H1 (cell line): Measurements from ENCODE around the gene HIVEP3. TPM values are rescaled to one million over a fixed set of nuclear protein-coding genes. Genes with fewer than 3 reads are reported as not detected.

Experiments
- CTCF ChIA-PET: fragments of 300-600 bp; sonication (Branson Sonifier 250); formaldehyde crosslinking; loops from one replicate; lab custom pipeline; 2021; ENCODE audit not compliant: partially characterized antibody; lab: Charles Lee
- POLR2A ChIA-PET: fragments of 300-600 bp; sonication (Branson Sonifier 250); formaldehyde crosslinking; loops from one replicate; lab custom pipeline; 2021; ENCODE audit warnings: inconsistent platforms; ENCODE audit not compliant: partially characterized antibody; lab: Charles Lee
- DNase-seq, 2 experiments: peaks; one replicate each; pipeline versions ENCODE4 v3.0.0 to v3.0.0-alpha.2; 2010 to 2022; ENCODE audit warnings: low spot score in 2 of 2, low read depth in 1 of 2, mixed read lengths in 1 of 2
- FAIRE-seq: peaks from 2 replicates; lab custom pipeline; 2011; peaks lifted over from hg19 to GRCh38; lab: Jason Lieb, UNC
- H2AFZ ChIP-seq: 2 replicates; pipeline ENCODE4 v1.8.1; 2012; ENCODE audit warnings: low read length, inconsistent platforms
- H2AK5ac ChIP-seq: 2 replicates; pipeline ENCODE4 v1.6.1; 2013; ENCODE audit warnings: low read depth, low read length
- H2BK120ac ChIP-seq: replicated peaks from 2 replicates; pipeline ENCODE3; 2013; ENCODE audit warnings: low read depth, low read length, inconsistent platforms
- H2BK12ac ChIP-seq: 2 replicates; pipeline ENCODE4 v1.6.1; 2013; ENCODE audit warnings: low read depth, low read length
- H2BK15ac ChIP-seq: 2 replicates; pipeline ENCODE4 v1.6.1; 2013; ENCODE audit warnings: low read length
- H2BK20ac ChIP-seq: 2 replicates; pipeline ENCODE4 v1.6.1; 2013; ENCODE audit warnings: low read length
- H2BK5ac ChIP-seq: 2 replicates; pipeline ENCODE4 v1.6.1; 2013; ENCODE audit warnings: low read depth, low read length
- H3K14ac ChIP-seq: 2 replicates; pipeline ENCODE4 v1.6.1; 2013; ENCODE audit warnings: inconsistent platforms; ENCODE audit not compliant: insufficient read length
- H3K18ac ChIP-seq: 2 replicates; pipeline ENCODE4 v1.6.1; 2013; ENCODE audit warnings: low read length; ENCODE audit errors: extremely low read depth
- H3K23ac ChIP-seq: 2 replicates; pipeline ENCODE4 v1.6.1; 2013; ENCODE audit warnings: inconsistent platforms; ENCODE audit not compliant: insufficient read length
- H3K23me2 ChIP-seq: 2 replicates; pipeline ENCODE4 v1.6.1; 2013; ENCODE audit warnings: low read depth, low read length
- H3K27ac ChIP-seq: 2 replicates; pipeline ENCODE4 v1.6.1; 2011; ENCODE audit warnings: low read depth, low read length, inconsistent platforms
- H3K27me3 ChIP-seq, 4 experiments: replicated peaks in 1 of 4; 1 replicate in 1 of 4; 2 replicates in 3 of 4; pipeline versions ENCODE4 v1.6.1 to v1.8.1; 2011 to 2013; ENCODE audit warnings: low read length in 3 of 4, mild to moderate bottlenecking in 3 of 4, inconsistent platforms in 2 of 4, mixed read lengths in 2 of 4, moderate library complexity in 1 of 4; ENCODE audit not compliant: control insufficient read depth in 3 of 4, insufficient read depth in 3 of 4; ENCODE audit errors: extremely low read depth in 1 of 4
- H3K36me3 ChIP-seq, 4 experiments: 2 replicates each; pipeline versions ENCODE4 v1.6.1 to v1.8.1; 2011 to 2013; ENCODE audit warnings: mild to moderate bottlenecking in 4 of 4, low read length in 3 of 4, moderate library complexity in 2 of 4, control low read depth in 1 of 4, inconsistent platforms in 1 of 4; ENCODE audit not compliant: insufficient read depth in 4 of 4, control insufficient read depth in 2 of 4
- H3K4ac ChIP-seq: replicated peaks from 2 replicates; pipeline ENCODE3; 2013; ENCODE audit warnings: low read length, low read depth, mixed read lengths, inconsistent platforms; ENCODE audit not compliant: insufficient read length
- H3K4me1 ChIP-seq, 4 experiments: replicated peaks in 1 of 4; 1 replicate in 1 of 4; 2 replicates in 3 of 4; pipeline versions ENCODE4 v1.6.1 to v1.8.1; 2011 to 2013; ENCODE audit warnings: low read length in 3 of 4, inconsistent platforms in 2 of 4, mixed read lengths in 1 of 4; ENCODE audit not compliant: insufficient read depth in 4 of 4, control insufficient read depth in 3 of 4
- H3K4me2 ChIP-seq, 2 experiments: 2 replicates each; pipeline versions ENCODE4 v1.6.1 to v1.8.1; 2011 to 2013; ENCODE audit warnings: low read depth in 2 of 2, low read length in 2 of 2, control low read depth in 1 of 2, inconsistent platforms in 1 of 2, mild to moderate bottlenecking in 1 of 2; ENCODE audit not compliant: insufficient read depth in 1 of 2
- H3K4me3 ChIP-seq, 4 experiments: fragments of 200-600, 300-600 bp in 1 of 4; sonication (generic), shearing (Covaris generic), sonication (Bioruptor Twin) in 1 of 4; 2 replicates each; pipeline versions ENCODE4 v1.5.1 to v1.8.1; 2011 to 2016; ENCODE audit warnings: low read length in 4 of 4, low read depth in 3 of 4, control low read depth in 2 of 4, inconsistent platforms in 2 of 4, mild to moderate bottlenecking in 2 of 4, mixed read lengths in 1 of 4, moderate library complexity in 1 of 4; ENCODE audit not compliant: insufficient read depth in 2 of 4; ENCODE audit errors: extremely low read depth in 1 of 4
- H3K56ac ChIP-seq: replicated peaks from 2 replicates; pipeline ENCODE3; 2013; ENCODE audit warnings: low read depth, mild to moderate bottlenecking, mixed read lengths, low read length, inconsistent platforms; ENCODE audit not compliant: insufficient read length
- H3K79me1 ChIP-seq: 2 replicates; pipeline ENCODE4 v1.6.1; 2013; ENCODE audit warnings: low read depth, low read length, control low read depth
- H3K79me2 ChIP-seq, 2 experiments: 2 replicates each; pipeline versions ENCODE4 v1.6.1 to v1.8.1; 2012 to 2013; ENCODE audit warnings: low read length in 2 of 2, mild to moderate bottlenecking in 2 of 2, inconsistent platforms in 1 of 2; ENCODE audit not compliant: insufficient read depth in 2 of 2, control insufficient read depth in 1 of 2
- H3K9ac ChIP-seq, 4 experiments: replicated peaks in 1 of 4; 1 replicate in 1 of 4; 2 replicates in 3 of 4; pipeline versions ENCODE4 v1.6.1 to v1.8.1; 2011 to 2013; ENCODE audit warnings: low read depth in 3 of 4, low read length in 3 of 4, control low read depth in 2 of 4, mild to moderate bottlenecking in 2 of 4, moderate library complexity in 2 of 4, inconsistent platforms in 1 of 4; ENCODE audit errors: extremely low read depth in 1 of 4
- H3K9me3 ChIP-seq, 2 experiments: 2 replicates each; pipeline versions ENCODE4 v1.6.1 to v1.8.1; 2012 to 2013; ENCODE audit warnings: mild to moderate bottlenecking in 2 of 2, moderate library complexity in 2 of 2, control low read depth in 1 of 2, inconsistent platforms in 1 of 2, low read depth in 1 of 2, low read length in 1 of 2, mixed read lengths in 1 of 2; ENCODE audit not compliant: insufficient read depth in 2 of 2
- H4K20me1 ChIP-seq, 2 experiments: replicated peaks in 1 of 2; 2 replicates each; pipeline versions ENCODE3 to v1.8.1; 2011 to 2013; ENCODE audit warnings: inconsistent platforms in 2 of 2, low read length in 2 of 2, mild to moderate bottlenecking in 1 of 2; ENCODE audit not compliant: insufficient read depth in 2 of 2, control insufficient read depth in 1 of 2
- H4K5ac ChIP-seq: 2 replicates; pipeline ENCODE4 v1.6.1; 2013; ENCODE audit warnings: low read length, low read depth, mixed read lengths, inconsistent platforms; ENCODE audit not compliant: insufficient read length
- H4K8ac ChIP-seq: 2 replicates; pipeline ENCODE4 v1.8.0; 2013; ENCODE audit warnings: mild to moderate bottlenecking, moderate library complexity, low read length, inconsistent platforms; ENCODE audit not compliant: insufficient read depth; ENCODE audit errors: extremely low read depth
- H4K91ac ChIP-seq: replicated peaks from 2 replicates; pipeline ENCODE3; 2013; ENCODE audit warnings: low read length, mixed read lengths, inconsistent platforms; ENCODE audit not compliant: insufficient read length
- EP300 ChIP-seq, 2 experiments: IDR thresholded peaks; 1 replicate in 1 of 2; 2 replicates in 1 of 2; pipeline ENCODE4 v1.6.1; 2011 to 2012; ENCODE audit warnings: low read depth in 2 of 2, low read length in 2 of 2, mild to moderate bottlenecking in 2 of 2, borderline replicate concordance in 1 of 2, inconsistent platforms in 1 of 2, moderate library complexity in 1 of 2
- POLR2A ChIP-seq, 2 experiments: IDR thresholded peaks; 1 replicate in 1 of 2; 2 replicates in 1 of 2; pipeline ENCODE4 v1.6.1; 2011; ENCODE audit warnings: low read depth in 2 of 2, low read length in 2 of 2, mild to moderate bottlenecking in 2 of 2; ENCODE audit errors: control extremely low read depth in 1 of 2
- SP1 ChIP-seq: IDR thresholded peaks from 2 replicates; pipeline ENCODE4 v1.6.1; 2011; ENCODE audit warnings: low read depth, low read length
- WGBS, 2 experiments: shearing (Covaris generic) in 1 of 2; methylation state at CpG; one replicate each; pipeline versions ENCODE4 v1.1.6 to v1.1.7; 2013 to 2015; ENCODE audit warnings: low lambda C conversion rate in 2 of 2, mixed read lengths in 2 of 2, inconsistent platforms in 1 of 2, low coverage in 1 of 2, missing lambda C conversion rate in 1 of 2; ENCODE audit not compliant: insufficient replicate concordance in 2 of 2, insufficient coverage in 1 of 2, insufficient read length in 1 of 2; ENCODE audit errors: extremely low coverage in 1 of 2, missing lambda C conversion rate in 1 of 2; 5-methylcytosine and 5-hydroxymethylcytosine counted together
- polyA plus RNA-seq, 7 experiments: library from polyadenylated mRNA; depleted of rRNA in 3 of 7; stranded (reverse) in 5 of 7; unstranded in 2 of 7; fragments of >200 nt in 5 of 7; fragments of 200-250 nt in 2 of 7; gene quantifications; 1 replicate in 5 of 7; 2 replicates in 1 of 7; 4 replicates in 1 of 7; pipeline versions ENCODE4 v1.2.1 to v1.2.3, GENCODE V29; 2011 to 2013; ENCODE audit warnings: missing spikeins in 2 of 7, mixed read lengths in 2 of 7
- total RNA-seq: library from RNA; stranded (reverse); fragmentation: NEBNext Ultra II Directional; extraction: Animal tissue kit (Norgen Biotek cat#: 25700); gene quantifications from 2 replicates; pipeline ENCODE4 v1.2.1, GENCODE V29; 2021

The HIVEP3 gene
- total and polyA plus RNA-seq, 2 of the 8 experiments (the other 6 are each of a cell fraction or from before 2014, with no cell fraction given) = 0.24 to 0.69 TPM

GRCh38 chr1:41509270-41509671, 409.5 kb downstream of the HIVEP3 start:
- no peak for TF ChIP-seq POLR2A (IDR thresholded peaks at IDR 0.05; ENCODE audit: control extremely low read depth in 1 of 2, low read depth in 2 of 2, low read length in 2 of 2)
- TF ChIP-seq EP300 (IDR thresholded peaks at IDR 0.05; ENCODE audit: borderline replicate concordance in 1 of 2, low read depth in 2 of 2, low read length in 2 of 2) = no peak
- no peak for TF ChIP-seq SP1
- H3K23ac ChIP-seq = no peak overlapping the region
- 85% methylated on average over 7 of the region's 9 CpGs; no CpG with 5 or more reads in 1 of the 2 experiments for WGBS, 2 experiments

More at GRCh38 chr1:41509270-41509671, 409.5 kb downstream of the HIVEP3 start:
- Histone ChIP-seq H3K23me2 (0 out of 2 replicates have a peak, but pooled peaks cover 2% of the 10 kb centered on the region), H2BK120ac (no peak overlapping the region), H3K36me3 (no peaks in the 10 kb centered on the region), H2BK12ac (no peak overlapping the region), H3K79me2 (no peaks in the 10 kb centered on the region), H4K8ac (no peak overlapping the region), H3K79me1 (no peaks in the 10 kb centered on the region), H3K18ac (no peak overlapping the region; the same call in 1 of the 2 replicates), H3K4me2 (no peak overlapping the region), H3K4me1 (peaks cover 0 to 4% (median 0%) of the 10 kb centered on the region in 4 experiments; a peak in 1 of 7 replicates), H3K56ac (no peak overlapping the region), H2AFZ (no peak overlapping the region), H3K14ac (no peak overlapping the region), H3K4ac (no peak overlapping the region), H3K9me3 (no peaks in the 10 kb centered on the region), H3K4me3 (no peak overlapping the region), H3K27ac (no peak overlapping the region), H2BK20ac (no peak overlapping the region), H4K91ac (no peak overlapping the region), H2BK5ac (no peak overlapping the region), H3K27me3 (no peaks in the 10 kb centered on the region), H4K20me1 (no peaks in the 10 kb centered on the region), H2AK5ac (no peak overlapping the region), H3K9ac (no peak overlapping the region), H2BK15ac (no peak overlapping the region), H4K5ac (no peak overlapping the region)
- ChIA-PET CTCF (interaction anchor here (1.0 to 4.3 kb wide), 6 partner anchors 9 to 194 kb away, joined by 3 to 30 read pairs (median 6); no protein-coding TSS in a partner anchor), POLR2A (interaction anchor here (1.2 kb wide), 1 partner anchor 10 kb away, joined by 3 read pairs; no protein-coding TSS in a partner anchor)
- DNase-seq = no peak
- no peak for FAIRE-seq
